Activated CD8-positive, alpha-beta T cell treated with anti-CD3 and anti-CD28 coated beads, Interleukin-2, amount 10 ng/mL, durations not matched to agents 7 days and 5 days (primary cell): Measurements from ENCODE around the gene SLC6A6. TPM values are rescaled to one million over a fixed set of nuclear protein-coding genes. Genes with fewer than 3 reads are reported as not detected.

Experiments
- ATAC-seq: fragments of 150-1000 bp; cut with Tn5 transposase; one replicate; pipeline ENCODE4 v1.10.0; 2021; ENCODE audit warnings: moderate library complexity
- CTCF ChIA-PET: fragments of 350-600 bp; sonication (Branson Sonifier 250); formaldehyde crosslinking; loops from one replicate; lab custom pipeline; 2021; ENCODE audit warnings: antibody characterized with exemption; lab: Charles Lee
- POLR2A ChIA-PET: fragments of 350-600 bp; sonication (Branson Sonifier 250); formaldehyde crosslinking; loops from one replicate; lab custom pipeline; 2021; ENCODE audit warnings: antibody characterized with exemption; lab: Charles Lee
- DNase-seq: peaks from one replicate; pipeline ENCODE4 v3.0.0-alpha.2; 2020
- H3K27ac Mint-ChIP-seq: one replicate; pipeline ENCODE4 v1.8.0; 2021; ENCODE audit warnings: mild to moderate bottlenecking, mixed read lengths
- H3K27me3 Mint-ChIP-seq: one replicate; pipeline ENCODE4 v1.8.0; 2021; ENCODE audit warnings: low read depth, mixed read lengths
- H3K36me3 Mint-ChIP-seq: one replicate; pipeline ENCODE4 v1.8.0; 2021; ENCODE audit warnings: low read depth, mixed read lengths
- H3K4me1 Mint-ChIP-seq: one replicate; pipeline ENCODE4 v1.8.0; 2021; ENCODE audit warnings: low read depth, mixed read lengths
- H3K4me3 Mint-ChIP-seq: one replicate; pipeline ENCODE4 v1.8.0; 2021; ENCODE audit warnings: mild to moderate bottlenecking, mixed read lengths
- H3K9me3 Mint-ChIP-seq: one replicate; pipeline ENCODE4 v1.8.0; 2022; ENCODE audit warnings: mixed read lengths; ENCODE audit not compliant: insufficient read depth
- total RNA-seq, 2 experiments: library from RNA; stranded (reverse); gene quantifications; one replicate each; pipeline ENCODE4 v1.2.3, GENCODE V29; 2021

The SLC6A6 gene
- total RNA-seq, 2 experiments from 2014 or later: 36.8 to 37.9 TPM

- ATAC-seq (no peak), DNase-seq (no peak)
- H3K36me3 Mint-ChIP-seq: no peaks in the 10 kb centered on the region
- no peak overlapping the region for H3K27ac Mint-ChIP-seq
- H3K9me3 Mint-ChIP-seq: no peaks in the 10 kb centered on the region
- ChIA-PET CTCF (no interaction called here), POLR2A (no interaction called here)
- no peaks in the 10 kb centered on the region for H3K4me1 Mint-ChIP-seq
- no peaks in the 10 kb centered on the region for H3K27me3 Mint-ChIP-seq
- no peak overlapping the region for H3K4me3 Mint-ChIP-seq
These were observed 115.4 kb downstream of the SLC6A6 start for GRCh38 chr3:14517601-14518431.

- H3K27me3 Mint-ChIP-seq: no peaks in the 10 kb centered on the region
- POLR2A ChIA-PET: no interaction called here
- no peaks in the 10 kb centered on the region for H3K9me3 Mint-ChIP-seq
- ATAC-seq: no peak
- H3K4me3 Mint-ChIP-seq: no peak overlapping the region
- H3K36me3 Mint-ChIP-seq: no peaks in the 10 kb centered on the region
- CTCF ChIA-PET: no interaction called here
- DNase-seq: no peak
- no peaks in the 10 kb centered on the region for H3K4me1 Mint-ChIP-seq
- no peak overlapping the region for H3K27ac Mint-ChIP-seq
These were observed 116.0 kb downstream of the SLC6A6 start for GRCh38 chr3:14518432-14518802.

DNA sequence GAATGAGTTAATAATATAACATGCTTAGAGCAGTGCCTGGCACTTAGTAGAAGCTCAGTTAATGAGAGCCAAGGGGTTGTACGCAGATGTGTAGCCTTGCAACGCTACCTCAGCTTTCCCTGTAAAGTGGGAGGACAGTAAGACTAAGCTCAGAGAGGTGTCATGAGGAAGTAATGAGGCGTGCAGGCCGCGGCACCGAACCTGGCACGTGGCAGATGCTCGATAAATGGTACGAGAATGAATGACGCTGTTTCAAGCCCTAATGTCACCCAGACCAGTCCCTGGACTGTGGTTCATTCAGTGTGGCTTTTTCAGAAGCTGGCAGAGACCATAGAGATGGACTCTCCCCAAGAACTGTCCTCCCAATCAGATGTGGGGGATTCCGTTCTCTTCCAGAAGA is 116.5 kb downstream of the SLC6A6 start:
- DNase-seq: no peak
- CTCF ChIA-PET: interaction anchor here (0.9 kb wide), 1 partner anchor 10 kb away, joined by 3 read pairs; no protein-coding TSS in a partner anchor
- ATAC-seq: no peak
- Mint-ChIP-seq H3K27me3 (no peaks in the 10 kb centered on the region), H3K36me3 (no peaks in the 10 kb centered on the region), H3K4me1 (no peaks in the 10 kb centered on the region), H3K27ac (no peak overlapping the region), H3K4me3 (no peak overlapping the region), H3K9me3 (no peaks in the 10 kb centered on the region)
- POLR2A ChIA-PET: no interaction called here

DNA sequence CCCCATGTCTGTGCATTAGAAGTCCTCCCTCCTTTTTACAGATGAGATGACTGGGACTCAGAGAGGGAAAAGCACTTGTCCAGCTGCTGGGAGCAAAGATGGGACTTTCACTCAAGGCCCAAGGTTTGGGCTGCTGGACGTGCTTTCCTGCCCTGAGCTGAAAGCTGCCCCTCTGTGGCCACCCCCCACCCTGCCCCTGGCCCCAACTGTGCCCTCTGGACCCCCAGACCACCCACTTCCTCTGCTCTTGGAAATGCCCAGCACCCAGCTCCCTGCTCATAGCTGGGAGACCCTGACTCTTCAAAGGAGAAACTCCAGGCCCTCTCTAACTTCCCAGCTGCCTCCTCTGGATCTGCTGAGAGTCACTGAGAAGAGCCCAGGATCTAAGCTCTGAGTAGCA is 117.0 kb downstream of the SLC6A6 start:
- no peak overlapping the region for H3K4me3 Mint-ChIP-seq
- no peaks in the 10 kb centered on the region for H3K9me3 Mint-ChIP-seq
- no peaks in the 10 kb centered on the region for H3K4me1 Mint-ChIP-seq
- no peaks in the 10 kb centered on the region for H3K36me3 Mint-ChIP-seq
- DNase-seq: no peak
- no peak overlapping the region for H3K27ac Mint-ChIP-seq
- ChIA-PET CTCF (interaction anchor here (0.9 kb wide), 1 partner anchor 10 kb away, joined by 3 read pairs; no protein-coding TSS in a partner anchor), POLR2A (no interaction called here)
- no peaks in the 10 kb centered on the region for H3K27me3 Mint-ChIP-seq
- ATAC-seq: no peak

GRCh38 chr3:14520149-14520548 is 117.7 kb downstream of the SLC6A6 start:
- Mint-ChIP-seq H3K4me1 (no peaks in the 10 kb centered on the region), H3K27me3 (no peaks in the 10 kb centered on the region), H3K27ac (no peak overlapping the region), H3K36me3 (no peaks in the 10 kb centered on the region), H3K9me3 (no peaks in the 10 kb centered on the region), H3K4me3 (no peak overlapping the region)
- DNase-seq: no peak
- no peak for ATAC-seq
- ChIA-PET CTCF (no interaction called here), POLR2A (no interaction called here)

- Mint-ChIP-seq H3K4me3 (no peak overlapping the region), H3K27me3 (no peaks in the 10 kb centered on the region), H3K9me3 (no peaks in the 10 kb centered on the region), H3K36me3 (no peaks in the 10 kb centered on the region), H3K4me1 (no peaks in the 10 kb centered on the region), H3K27ac (no peak overlapping the region)
- no peak for DNase-seq
- ChIA-PET POLR2A (no interaction called here), CTCF (no interaction called here)
- no peak for ATAC-seq
These were observed 118.6 kb downstream of the SLC6A6 start for GRCh38 chr3:14520967-14521366.

GRCh38 chr3:14521611-14522010 is 119.2 kb downstream of the SLC6A6 start:
- CTCF ChIA-PET: no interaction called here

DNA sequence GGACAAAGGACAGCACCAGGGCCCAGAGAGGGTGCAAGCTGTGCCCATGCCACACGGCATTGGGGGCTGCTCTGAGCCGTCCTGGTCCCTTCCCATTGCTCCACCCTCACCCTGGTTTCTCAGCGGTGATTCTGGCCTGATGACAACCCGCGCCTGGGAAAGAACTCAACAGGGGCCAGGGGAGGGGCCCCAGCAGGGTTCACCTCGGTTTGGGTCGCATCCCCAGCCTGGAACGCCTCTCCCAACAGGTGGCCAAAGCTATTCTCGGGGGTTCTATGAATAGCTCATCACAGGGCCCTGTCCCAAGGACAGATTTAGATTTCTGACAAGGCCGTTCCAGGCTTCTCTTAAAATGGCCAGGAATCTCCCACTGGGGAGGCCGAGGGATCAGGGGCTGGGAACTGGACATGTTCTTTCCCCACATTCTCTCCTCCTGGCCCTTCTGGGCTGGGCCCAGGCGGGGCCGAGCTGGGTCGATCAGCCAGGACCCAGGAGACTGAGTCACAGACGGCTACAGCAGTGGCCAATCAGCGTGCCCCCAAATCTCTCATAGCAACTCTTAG is 119.8 kb downstream of the SLC6A6 start:
- ChIA-PET POLR2A (no interaction called here), CTCF (no interaction called here)
- Mint-ChIP-seq H3K4me1 (no peaks in the 10 kb centered on the region), H3K9me3 (no peaks in the 10 kb centered on the region), H3K27me3 (peaks cover 2% of the 10 kb centered on the region), H3K27ac (no peak overlapping the region), H3K36me3 (no peaks in the 10 kb centered on the region), H3K4me3 (no peak overlapping the region)
- ATAC-seq: no peak
- no peak for DNase-seq

More at GRCh38 chr3:14521611-14522010, 119.2 kb downstream of the SLC6A6 start:
- DNase-seq (no peak), ATAC-seq (no peak)
- Mint-ChIP-seq H3K4me3 (no peak overlapping the region), H3K27ac (no peak overlapping the region), H3K27me3 (no peaks in the 10 kb centered on the region), H3K4me1 (no peaks in the 10 kb centered on the region), H3K9me3 (no peaks in the 10 kb centered on the region), H3K36me3 (no peaks in the 10 kb centered on the region)
- POLR2A ChIA-PET: no interaction called here

DNA sequence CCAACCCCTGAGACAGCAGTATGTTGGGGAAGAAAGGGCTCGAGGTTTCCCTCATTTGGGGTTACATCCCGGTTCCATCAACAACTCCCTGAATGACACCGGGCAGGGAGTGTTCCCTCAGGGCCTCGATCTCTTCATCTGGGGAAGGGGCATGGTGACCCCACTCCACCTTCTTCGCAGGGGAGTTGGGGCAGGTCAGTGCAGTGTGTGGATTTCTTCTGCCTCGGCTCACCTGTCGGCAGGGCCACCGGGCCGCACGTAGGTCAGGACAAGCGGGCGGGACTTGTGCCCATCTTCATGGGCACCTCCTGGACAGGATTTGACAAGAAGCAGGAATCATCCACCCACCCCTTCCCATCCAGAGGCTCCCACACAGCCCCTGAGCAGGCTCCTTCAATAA is 120.4 kb downstream of the SLC6A6 start:
- Mint-ChIP-seq H3K9me3 (no peaks in the 10 kb centered on the region), H3K4me1 (no peaks in the 10 kb centered on the region), H3K36me3 (no peaks in the 10 kb centered on the region), H3K4me3 (no peak overlapping the region), H3K27me3 (peaks cover 2% of the 10 kb centered on the region), H3K27ac (no peak overlapping the region)
- ChIA-PET CTCF (no interaction called here), POLR2A (no interaction called here)
- DNase-seq: no peak
- ATAC-seq: no peak

DNA sequence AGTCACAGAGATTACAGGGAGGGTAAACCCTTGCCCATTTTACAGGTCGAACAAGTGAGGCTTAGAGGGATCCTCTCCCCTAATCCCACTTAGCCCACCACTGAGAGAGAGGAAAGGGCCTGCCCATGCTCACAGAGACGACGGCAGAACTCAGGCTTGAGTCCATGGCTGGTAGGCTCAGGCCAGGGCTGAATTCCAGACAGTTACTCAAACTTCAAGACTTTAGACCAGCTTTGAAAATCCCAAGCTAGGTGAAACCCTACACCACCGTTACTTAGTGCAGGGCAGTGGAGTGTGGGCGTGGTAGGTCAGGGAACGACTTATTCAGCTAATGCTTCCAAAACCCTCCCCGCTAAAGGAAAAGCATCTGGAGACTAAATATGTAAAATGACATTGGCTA is 121.4 kb downstream of the SLC6A6 start:
- H3K27ac Mint-ChIP-seq: no peak overlapping the region
- H3K4me1 Mint-ChIP-seq: no peaks in the 10 kb centered on the region
- no peak overlapping the region for H3K4me3 Mint-ChIP-seq
- CTCF ChIA-PET: interaction anchor here (0.8 kb wide), 1 partner anchor 320 kb away, joined by 4 read pairs; no protein-coding TSS in a partner anchor
- no peaks in the 10 kb centered on the region for H3K9me3 Mint-ChIP-seq
- peaks cover 4% of the 10 kb centered on the region for H3K27me3 Mint-ChIP-seq
- H3K36me3 Mint-ChIP-seq: no peaks in the 10 kb centered on the region
- ATAC-seq (no peak), DNase-seq (no peak)
- POLR2A ChIA-PET: no interaction called here

- ChIA-PET POLR2A (no interaction called here), CTCF (interaction anchor here (0.8 kb wide), 1 partner anchor 321 kb away, joined by 4 read pairs; no protein-coding TSS in a partner anchor)
- no peak overlapping the region for H3K4me3 Mint-ChIP-seq
- no peaks in the 10 kb centered on the region for H3K4me1 Mint-ChIP-seq
- no peaks in the 10 kb centered on the region for H3K9me3 Mint-ChIP-seq
- H3K27me3 Mint-ChIP-seq: peaks cover 4% of the 10 kb centered on the region
- no peak for DNase-seq
- H3K36me3 Mint-ChIP-seq: no peaks in the 10 kb centered on the region
- no peak overlapping the region for H3K27ac Mint-ChIP-seq
- no peak for ATAC-seq
These were observed 121.9 kb downstream of the SLC6A6 start for GRCh38 chr3:14524311-14524711.

DNA sequence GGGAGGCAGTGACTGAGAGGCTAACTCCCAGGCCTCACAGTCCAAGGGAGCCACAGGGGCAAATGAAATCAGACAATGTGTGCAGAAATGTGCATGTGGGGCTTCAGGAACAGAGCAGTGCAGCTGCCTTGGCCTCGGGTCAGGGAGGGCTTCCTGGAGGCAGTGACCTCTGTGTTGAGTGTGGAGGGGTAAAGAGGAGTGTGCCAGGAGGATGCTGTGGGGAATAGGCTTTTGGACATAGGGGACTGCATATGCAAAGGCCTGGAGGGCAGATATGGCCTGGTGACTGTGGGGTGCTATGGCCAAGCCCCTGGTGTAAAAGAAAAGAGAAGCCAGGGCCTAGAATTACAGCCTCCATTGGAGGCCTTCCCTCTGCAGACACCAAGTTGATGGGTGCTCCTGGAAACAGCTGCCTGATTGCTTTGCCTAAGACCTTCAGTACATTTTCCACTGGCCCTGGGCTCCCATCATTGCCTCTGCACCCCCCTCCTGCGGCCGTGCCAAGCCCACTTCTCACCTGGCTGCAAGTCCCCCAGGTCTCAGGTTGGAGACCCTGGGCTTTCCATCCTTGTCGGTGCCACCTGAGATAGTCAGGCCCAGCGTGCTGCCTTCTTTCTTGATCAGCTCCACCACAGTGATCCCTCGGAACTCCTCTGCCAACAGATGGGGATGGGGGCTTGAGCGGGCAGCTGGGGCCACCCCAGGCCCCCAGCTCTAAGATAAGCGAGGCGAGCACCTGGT is 122.7 kb downstream of the SLC6A6 start:
- H3K27ac Mint-ChIP-seq: no peak overlapping the region
- ATAC-seq: no peak
- H3K27me3 Mint-ChIP-seq: peaks cover 7% of the 10 kb centered on the region
- DNase-seq: no peak
- ChIA-PET CTCF (no interaction called here), POLR2A (no interaction called here)
- H3K4me3 Mint-ChIP-seq: no peak overlapping the region
- H3K4me1 Mint-ChIP-seq: no peaks in the 10 kb centered on the region
- H3K36me3 Mint-ChIP-seq: no peaks in the 10 kb centered on the region
- H3K9me3 Mint-ChIP-seq: no peaks in the 10 kb centered on the region
